Astrocyte (in vitro differentiated cells and primary cell): ENCODE results near the gene PBXIP1.

ENCODE experiments used
- EZH2 ChIP-seq: IDR thresholded peaks from 2 replicates; pipeline ENCODE4 v1.6.1; 2012; ENCODE audit warnings: mild to moderate bottlenecking, low read length, inconsistent platforms; ENCODE audit not compliant: insufficient read depth
- TF ChIP-seq, protein P1 (sequence below): IDR thresholded peaks from 2 replicates; pipeline ENCODE4 v1.5.1; 2011; ENCODE audit warnings: low read depth, mild to moderate bottlenecking, inconsistent platforms, low read length, moderate library complexity; ENCODE audit not compliant: insufficient read depth

DNA sequence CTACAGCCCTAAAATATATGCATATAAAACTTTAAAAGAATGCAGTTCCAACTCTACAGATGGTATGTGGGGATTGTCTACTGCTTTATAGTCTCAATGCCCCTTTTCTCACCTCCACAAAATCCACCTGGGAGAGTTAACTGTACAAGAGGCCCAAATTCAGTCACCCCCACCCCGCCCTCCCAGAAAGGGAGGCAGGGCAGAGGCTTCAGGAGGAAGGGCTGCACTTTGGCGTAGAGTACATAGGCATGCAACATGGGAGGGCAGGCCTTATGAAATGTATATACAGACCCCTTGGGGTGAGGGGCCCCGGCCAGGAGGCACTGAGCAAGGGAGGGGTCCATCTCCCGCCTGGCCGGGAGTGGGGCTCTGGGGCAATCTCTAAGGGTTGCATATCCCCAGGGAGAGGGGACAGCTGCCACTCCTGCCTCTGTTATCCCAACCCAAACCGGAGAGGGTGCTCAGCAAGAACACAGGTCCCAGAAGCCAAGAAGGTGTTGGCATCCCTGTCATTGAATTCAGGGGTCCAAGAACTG lies 7.0 kb upstream of the PBXIP1 start:
- TF ChIP-seq, protein P1, sequence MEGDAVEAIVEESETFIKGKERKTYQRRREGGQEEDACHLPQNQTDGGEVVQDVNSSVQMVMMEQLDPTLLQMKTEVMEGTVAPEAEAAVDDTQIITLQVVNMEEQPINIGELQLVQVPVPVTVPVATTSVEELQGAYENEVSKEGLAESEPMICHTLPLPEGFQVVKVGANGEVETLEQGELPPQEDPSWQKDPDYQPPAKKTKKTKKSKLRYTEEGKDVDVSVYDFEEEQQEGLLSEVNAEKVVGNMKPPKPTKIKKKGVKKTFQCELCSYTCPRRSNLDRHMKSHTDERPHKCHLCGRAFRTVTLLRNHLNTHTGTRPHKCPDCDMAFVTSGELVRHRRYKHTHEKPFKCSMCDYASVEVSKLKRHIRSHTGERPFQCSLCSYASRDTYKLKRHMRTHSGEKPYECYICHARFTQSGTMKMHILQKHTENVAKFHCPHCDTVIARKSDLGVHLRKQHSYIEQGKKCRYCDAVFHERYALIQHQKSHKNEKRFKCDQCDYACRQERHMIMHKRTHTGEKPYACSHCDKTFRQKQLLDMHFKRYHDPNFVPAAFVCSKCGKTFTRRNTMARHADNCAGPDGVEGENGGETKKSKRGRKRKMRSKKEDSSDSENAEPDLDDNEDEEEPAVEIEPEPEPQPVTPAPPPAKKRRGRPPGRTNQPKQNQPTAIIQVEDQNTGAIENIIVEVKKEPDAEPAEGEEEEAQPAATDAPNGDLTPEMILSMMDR: no peak
- TF ChIP-seq EZH2: no peak
